HepG2 (cell line): ENCODE measurements around the gene SEC16A. TPM values are rescaled to one million over a fixed set of nuclear protein-coding genes. Genes with fewer than 3 reads are reported as not detected.

Source experiments
- ADNP ChIP-seq: sonication (generic); formaldehyde crosslinking; IDR thresholded peaks from 2 replicates; pipeline ENCODE4 v1.4.0; 2020; ENCODE audit warnings: missing genetic modification reagents
- DNMT3B ChIP-seq: conservative IDR thresholded peaks from 2 replicates; pipeline ENCODE4 v1.6.1; 2016; ENCODE audit warnings: missing biosample characterization, control low read depth
- HNRNPL ChIP-seq: fragments of 200-400 bp; formaldehyde crosslinking; IDR thresholded peaks from 2 replicates; pipeline ENCODE4 v1.6.1; 2017; ENCODE audit warnings: mild to moderate bottlenecking, low read depth, low read length
- KDM5B ChIP-seq: sonication (generic); formaldehyde crosslinking; IDR thresholded peaks from 2 replicates; pipeline ENCODE4 v1.4.0; 2020; ENCODE audit warnings: missing genetic modification reagents, mild to moderate bottlenecking, borderline replicate concordance
- RBFOX2 ChIP-seq: fragments of 200-400 bp; formaldehyde crosslinking; IDR thresholded peaks from 2 replicates; pipeline ENCODE4 v1.6.1; 2017; ENCODE audit warnings: low read depth, mild to moderate bottlenecking, low read length
- THAP9 ChIP-seq: sonication (generic); formaldehyde crosslinking; IDR thresholded peaks from 2 replicates; pipeline ENCODE4; 2020; ENCODE audit warnings: missing genetic modification reagents, mild to moderate bottlenecking, borderline replicate concordance
- YEATS2 ChIP-seq: sonication (generic); formaldehyde crosslinking; IDR thresholded peaks from 2 replicates; pipeline ENCODE4 v1.4.0; 2020; ENCODE audit warnings: missing genetic modification reagents, borderline replicate concordance
- ZNF143 ChIP-seq: sonication (generic); formaldehyde crosslinking; IDR thresholded peaks from 2 replicates; pipeline ENCODE4 v1.4.0; 2020; ENCODE audit warnings: missing genetic modification reagents
- ZNF503 ChIP-seq: sonication (generic); formaldehyde crosslinking; IDR thresholded peaks from 2 replicates; pipeline ENCODE4 v1.4.0; 2020; ENCODE audit warnings: missing genetic modification reagents
- polyA plus RNA-seq, 8 experiments: library from polyadenylated mRNA; depleted of rRNA in 3 of 8; stranded (reverse) in 7 of 8; unstranded in 1 of 8; fragments of >200 nt; fragmentation: Illumina TruSeq in 4 of 8; extraction: Trizol in 4 of 8; gene quantifications; 2 replicates each; pipeline versions ENCODE4 v1.2.1 to v1.2.3, GENCODE V29; 2011 to 2016; ENCODE audit warnings: low read depth in 4 of 8, missing spikeins in 1 of 8, mixed read lengths in 1 of 8; ENCODE audit not compliant: insufficient read depth in 1 of 8
- total RNA-seq, 5 experiments: library from RNA; depleted of rRNA; stranded (reverse); fragments of >200 nt; fragmentation: Illumina TruSeq; extraction: Trizol; gene quantifications; 2 replicates each; pipeline ENCODE4 v1.2.3, GENCODE V29; 2016; ENCODE audit warnings: low read depth in 1 of 5
- TF ChIP-seq, protein P1 (sequence below): sonication (generic); formaldehyde crosslinking; IDR thresholded peaks from one replicate; pipeline ENCODE4 v1.5.1; 2020; ENCODE audit warnings: mild to moderate bottlenecking, missing genetic modification reagents; ENCODE audit errors: not compliant biosample characterization

SEC16A gene
- total and polyA plus RNA-seq, 2 of the 13 experiments (the other 11 are each of a cell fraction or from before 2014, with no cell fraction given), result 15.9 to 18.9 TPM

- TF ChIP-seq, protein P1, sequence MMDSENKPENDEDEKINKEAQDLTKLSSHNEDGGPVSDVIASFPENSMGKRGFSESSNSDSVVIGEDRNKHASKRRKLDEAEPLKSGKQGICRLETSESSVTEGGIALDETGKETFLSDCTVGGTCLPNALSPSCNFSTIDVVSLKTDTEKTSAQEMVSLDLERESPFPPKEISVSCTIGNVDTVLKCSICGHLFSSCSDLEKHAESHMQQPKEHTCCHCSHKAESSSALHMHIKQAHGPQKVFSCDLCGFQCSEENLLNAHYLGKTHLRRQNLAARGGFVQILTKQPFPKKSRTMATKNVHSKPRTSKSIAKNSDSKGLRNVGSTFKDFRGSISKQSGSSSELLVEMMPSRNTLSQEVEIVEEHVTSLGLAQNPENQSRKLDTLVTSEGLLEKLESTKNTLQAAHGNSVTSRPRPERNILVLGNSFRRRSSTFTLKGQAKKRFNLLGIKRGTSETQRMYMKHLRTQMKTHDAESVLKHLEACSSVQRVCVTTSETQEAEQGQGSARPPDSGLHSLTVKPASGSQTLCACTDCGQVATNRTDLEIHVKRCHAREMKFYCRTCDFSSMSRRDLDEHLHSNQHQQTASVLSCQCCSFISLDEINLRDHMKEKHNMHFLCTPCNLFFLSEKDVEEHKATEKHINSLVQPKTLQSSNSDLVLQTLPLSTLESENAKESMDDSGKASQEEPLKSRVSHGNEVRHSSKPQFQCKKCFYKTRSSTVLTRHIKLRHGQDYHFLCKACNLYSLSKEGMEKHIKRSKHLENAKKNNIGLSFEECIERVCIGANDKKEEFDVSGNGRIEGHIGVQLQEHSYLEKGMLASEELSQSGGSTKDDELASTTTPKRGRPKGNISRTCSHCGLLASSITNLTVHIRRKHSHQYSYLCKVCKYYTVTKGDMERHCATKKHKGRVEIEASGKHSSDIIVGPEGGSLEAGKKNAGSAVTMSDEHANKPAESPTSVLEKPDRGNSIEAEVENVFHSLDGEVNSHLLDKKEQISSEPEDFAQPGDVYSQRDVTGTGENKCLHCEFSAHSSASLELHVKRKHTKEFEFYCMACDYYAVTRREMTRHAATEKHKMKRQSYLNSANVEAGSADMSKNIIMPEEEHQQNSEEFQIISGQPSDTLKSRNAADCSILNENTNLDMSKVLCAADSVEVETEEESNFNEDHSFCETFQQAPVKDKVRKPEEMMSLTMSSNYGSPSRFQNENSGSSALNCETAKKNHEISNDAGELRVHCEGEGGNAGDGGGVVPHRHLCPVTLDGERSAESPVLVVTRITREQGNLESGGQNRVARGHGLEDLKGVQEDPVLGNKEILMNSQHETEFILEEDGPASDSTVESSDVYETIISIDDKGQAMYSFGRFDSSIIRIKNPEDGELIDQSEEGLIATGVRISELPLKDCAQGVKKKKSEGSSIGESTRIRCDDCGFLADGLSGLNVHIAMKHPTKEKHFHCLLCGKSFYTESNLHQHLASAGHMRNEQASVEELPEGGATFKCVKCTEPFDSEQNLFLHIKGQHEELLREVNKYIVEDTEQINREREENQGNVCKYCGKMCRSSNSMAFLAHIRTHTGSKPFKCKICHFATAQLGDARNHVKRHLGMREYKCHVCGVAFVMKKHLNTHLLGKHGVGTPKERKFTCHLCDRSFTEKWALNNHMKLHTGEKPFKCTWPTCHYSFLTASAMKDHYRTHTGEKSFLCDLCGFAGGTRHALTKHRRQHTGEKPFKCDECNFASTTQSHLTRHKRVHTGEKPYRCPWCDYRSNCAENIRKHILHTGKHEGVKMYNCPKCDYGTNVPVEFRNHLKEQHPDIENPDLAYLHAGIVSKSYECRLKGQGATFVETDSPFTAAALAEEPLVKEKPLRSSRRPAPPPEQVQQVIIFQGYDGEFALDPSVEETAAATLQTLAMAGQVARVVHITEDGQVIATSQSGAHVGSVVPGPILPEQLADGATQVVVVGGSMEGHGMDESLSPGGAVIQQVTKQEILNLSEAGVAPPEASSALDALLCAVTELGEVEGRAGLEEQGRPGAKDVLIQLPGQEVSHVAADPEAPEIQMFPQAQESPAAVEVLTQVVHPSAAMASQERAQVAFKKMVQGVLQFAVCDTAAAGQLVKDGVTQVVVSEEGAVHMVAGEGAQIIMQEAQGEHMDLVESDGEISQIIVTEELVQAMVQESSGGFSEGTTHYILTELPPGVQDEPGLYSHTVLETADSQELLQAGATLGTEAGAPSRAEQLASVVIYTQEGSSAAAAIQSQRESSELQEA (CRISPR knock-in tag), result peak; percentile 50
- TF ChIP-seq YEATS2 (CRISPR knock-in tag) (peak; percentile 79), ZNF503 (CRISPR knock-in tag) (peak; percentile 38; the same call in 1 of the 2 replicates), ADNP (CRISPR knock-in tag) (no peak), DNMT3B (CRISPR knock-in tag) (no peak; the same call in 1 of the 2 replicates), RBFOX2 (peak; percentile 96), KDM5B (peak; percentile 78), HNRNPL (0 out of 2 replicates have a peak, but pooled peaks have one; percentile 10), THAP9 (CRISPR knock-in tag) (peak; percentile 30; the same call in 1 of the 2 replicates), ZNF143 (CRISPR knock-in tag) (peak; percentile 70)
Measured at GRCh38 chr9:136410500-136411287, 72.1 kb downstream of the SEC16A start, which contains the start of the genes ENTR1 and PMPCA (continued).
